HG03175 (cell line): ENCODE measurements around the gene CEP170.

Experiments
- ATAC-seq: cut with Tn5 transposase; IDR thresholded peaks from one replicate; pipeline ENCODE4 v1.9.1; 2021; ENCODE audit warnings: mild to moderate bottlenecking, moderate library complexity; ENCODE audit not compliant: unreplicated experiment

CEP170 gene

GRCh38 chr1:243254927-243255790 is at the start of gene CEP170:
Gene CEP170 (minus strand): TSS chr1:243255281. CDS start chr1:243225280, 30,001 bp downstream.
- ATAC-seq = peak; percentile 56

DNA sequence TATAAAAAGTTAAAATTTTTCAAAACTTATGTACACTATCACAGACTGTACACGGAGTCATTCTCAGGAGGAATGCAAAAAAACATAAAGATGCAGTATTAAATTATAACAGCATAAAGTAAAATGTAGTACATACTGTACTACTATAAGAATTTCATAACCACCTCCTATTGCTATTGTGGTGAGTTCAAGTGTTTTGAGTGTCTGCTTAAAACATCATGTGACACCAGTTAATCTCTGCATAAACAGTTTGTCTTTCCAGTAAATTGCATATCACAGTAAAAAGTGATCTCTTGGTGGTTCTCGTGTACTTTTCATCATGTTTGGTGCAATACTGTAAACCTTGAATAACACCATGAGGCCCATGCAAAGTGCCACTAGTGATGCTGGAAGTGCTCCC is 46.0 kb upstream of the CEP170 start:
- no peak for ATAC-seq

DNA sequence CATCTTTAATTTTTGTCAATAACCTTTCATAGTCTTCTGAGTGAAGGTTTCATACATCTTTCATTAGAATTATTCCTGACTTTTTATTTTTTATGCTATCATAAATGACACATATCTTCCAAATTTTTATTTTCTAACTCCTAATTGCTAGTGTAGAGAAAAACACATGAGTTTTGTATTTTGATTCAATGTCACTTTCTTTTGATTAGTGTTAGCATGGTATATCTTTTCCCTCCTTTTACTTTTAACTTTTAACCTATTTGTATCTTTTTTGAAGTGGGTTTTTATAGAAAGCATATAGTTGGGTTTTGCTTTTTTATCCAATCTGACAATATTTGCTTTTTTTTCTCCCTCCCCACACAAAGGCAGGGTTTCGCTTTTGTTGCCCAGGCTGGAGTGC is 44.0 kb upstream of the CEP170 start:
- ATAC-seq = no peak

GRCh38 chr1:243294723-243295121 is 39.6 kb upstream of the CEP170 start:
- no peak for ATAC-seq

DNA sequence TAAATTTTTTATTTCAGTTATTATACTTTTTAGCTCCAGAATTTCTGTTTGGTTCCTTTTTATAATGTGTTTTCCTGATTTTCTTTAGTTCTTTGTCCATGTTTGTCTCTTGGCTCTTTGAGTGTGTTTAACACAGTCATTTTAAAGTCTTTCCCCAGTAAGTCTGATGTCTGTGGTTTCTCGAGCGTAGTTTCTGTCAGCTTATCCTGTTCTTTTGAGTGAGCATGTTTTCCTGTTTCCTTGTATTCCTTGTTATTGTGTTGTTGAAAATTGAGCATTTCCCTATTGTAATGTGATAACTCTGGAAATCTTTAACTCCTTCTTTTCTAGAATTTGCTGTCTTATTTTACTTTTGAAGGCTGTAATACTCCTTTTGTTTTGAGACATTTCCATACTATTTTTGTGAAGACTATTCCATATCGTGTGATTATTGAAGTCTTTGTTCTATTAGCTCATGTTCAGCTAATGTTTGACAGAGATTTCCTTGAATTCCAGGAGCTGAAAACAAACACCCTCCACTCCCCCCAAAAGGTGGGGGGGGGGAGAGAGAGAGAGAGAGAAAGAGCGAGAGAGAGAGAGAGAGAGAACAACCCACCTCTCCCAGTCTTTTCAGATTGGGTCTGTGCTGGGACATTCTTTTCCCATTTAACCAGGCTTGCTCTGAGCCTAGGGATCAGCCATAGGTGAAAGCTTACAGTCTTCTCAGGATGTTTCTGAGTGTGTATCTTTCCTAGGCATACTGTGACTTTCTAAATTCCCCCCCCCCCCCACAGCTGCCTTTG is 39.1 kb upstream of the CEP170 start:
- ATAC-seq = no peak

- ATAC-seq = no peak
Observed at GRCh38 chr1:243292117-243292516, 37.0 kb upstream of the CEP170 start.

GRCh38 chr1:243291292-243291691 is 36.2 kb upstream of the CEP170 start:
- ATAC-seq = no peak

GRCh38 chr1:243288062-243288461 is 33.0 kb upstream of the CEP170 start:
- no peak for ATAC-seq

DNA sequence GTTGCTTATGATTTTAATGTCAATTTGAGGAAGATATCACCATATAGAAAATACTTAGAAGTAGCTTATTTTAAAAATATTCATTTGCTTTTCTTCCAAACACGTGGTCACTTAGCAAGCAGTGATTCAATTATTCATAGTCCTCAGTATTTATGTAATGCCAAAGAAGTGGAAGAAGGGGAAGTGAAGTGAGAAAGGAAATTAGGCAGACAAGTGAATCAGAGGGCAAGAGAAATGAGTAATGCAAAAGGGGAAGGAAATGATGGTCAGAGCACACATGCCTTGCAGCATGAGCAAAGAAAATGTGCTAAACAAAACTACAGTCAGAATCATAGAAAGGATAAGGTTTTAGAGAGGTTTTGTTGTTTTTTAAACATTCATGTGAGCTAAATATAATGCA is 32.6 kb upstream of the CEP170 start:
- ATAC-seq = peak; percentile 98

GRCh38 chr1:243287123-243287460 is 32.0 kb upstream of the CEP170 start:
- no peak for ATAC-seq

GRCh38 chr1:243286409-243287122 is 31.5 kb upstream of the CEP170 start:
- ATAC-seq = no peak

- no peak for ATAC-seq
Observed at GRCh38 chr1:243281672-243282071, 26.6 kb upstream of the CEP170 start.

DNA sequence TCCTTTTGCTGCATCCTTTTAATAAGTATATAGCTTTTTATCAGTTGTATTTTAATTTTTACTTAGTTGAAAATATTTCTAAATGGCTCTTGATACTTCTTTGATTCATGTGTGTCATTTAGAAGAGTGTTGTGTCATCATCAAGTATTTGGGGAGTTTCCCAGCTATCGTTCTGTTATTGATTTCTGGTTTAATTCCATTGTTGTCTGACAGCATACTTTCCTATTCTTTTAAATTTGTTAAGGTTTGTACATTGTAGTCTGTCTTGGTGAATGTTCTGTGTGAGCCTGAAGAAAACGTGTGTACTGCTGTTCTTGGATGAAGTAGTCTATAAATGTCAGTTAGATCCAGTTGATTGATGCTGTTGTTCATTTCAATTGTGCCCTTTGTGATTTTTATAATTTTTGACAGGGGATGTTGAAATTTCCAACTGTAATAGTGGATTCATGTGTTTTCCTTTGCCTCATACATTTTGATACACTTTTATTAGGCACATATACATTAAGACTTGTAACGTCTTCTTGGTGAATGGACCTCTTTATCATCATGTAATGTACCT is 25.6 kb upstream of the CEP170 start:
- no peak for ATAC-seq

DNA sequence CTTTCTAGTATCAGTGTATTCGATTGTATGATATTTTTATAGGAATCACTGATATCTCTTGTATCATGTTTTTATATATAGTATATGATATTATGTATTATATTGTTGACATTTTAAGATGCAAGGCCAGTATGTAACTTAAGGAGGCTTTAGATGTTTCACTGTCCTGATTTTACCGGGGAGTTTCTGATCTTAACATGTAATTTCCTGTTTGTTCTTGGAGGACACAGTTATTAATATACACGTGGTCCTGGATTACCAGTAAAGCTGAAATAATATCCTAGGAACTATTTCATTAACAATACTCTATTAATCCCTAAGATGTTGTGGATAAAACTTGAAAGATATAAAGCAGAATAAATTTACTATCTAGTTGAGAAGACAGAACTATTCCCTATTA is 20.2 kb upstream of the CEP170 start:
- ATAC-seq = no peak

DNA sequence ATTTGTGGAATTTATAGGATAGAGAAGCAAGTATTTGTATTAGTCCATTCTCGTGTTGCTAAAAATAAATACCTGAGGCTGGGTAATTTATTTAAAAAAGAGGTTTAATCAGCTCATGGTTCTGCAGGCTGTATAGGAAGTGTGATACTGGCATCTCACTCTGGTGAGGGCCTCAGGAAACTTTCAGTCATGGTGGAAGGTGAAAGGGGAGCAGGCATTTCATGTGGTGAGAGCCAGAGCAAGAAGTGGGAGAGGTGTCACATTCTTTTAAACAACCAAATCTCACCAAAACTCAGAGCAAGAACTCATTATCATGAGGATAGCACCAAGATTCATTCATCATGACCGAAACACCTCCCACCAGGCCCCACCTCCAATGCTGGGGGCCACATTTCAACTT is 18.9 kb upstream of the CEP170 start:
- no peak for ATAC-seq

- ATAC-seq = no peak
Observed at GRCh38 chr1:243273506-243273905, 18.4 kb upstream of the CEP170 start.

DNA sequence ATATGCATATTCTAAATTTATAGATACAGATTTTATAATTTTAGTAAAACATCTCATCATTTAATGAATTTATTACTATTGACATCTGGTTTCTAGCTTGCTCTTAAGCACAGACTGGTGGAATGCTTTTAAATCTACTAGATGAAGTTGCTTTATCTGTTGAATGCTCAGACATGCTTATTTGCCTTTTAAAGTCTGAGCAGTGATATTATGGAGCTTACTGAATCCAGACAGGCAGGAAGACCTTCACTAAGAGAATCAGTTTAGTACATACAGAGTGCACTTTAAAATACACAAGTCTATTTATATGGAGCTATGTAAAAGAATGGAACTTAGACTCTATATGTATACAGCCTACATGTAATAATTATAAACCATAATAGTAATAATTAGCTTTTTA is 17.3 kb upstream of the CEP170 start:
- no peak for ATAC-seq

- ATAC-seq = no peak
Observed at GRCh38 chr1:243271996-243272395, 16.9 kb upstream of the CEP170 start.

- no peak for ATAC-seq
Observed at GRCh38 chr1:243270097-243270864, 15.2 kb upstream of the CEP170 start.

DNA sequence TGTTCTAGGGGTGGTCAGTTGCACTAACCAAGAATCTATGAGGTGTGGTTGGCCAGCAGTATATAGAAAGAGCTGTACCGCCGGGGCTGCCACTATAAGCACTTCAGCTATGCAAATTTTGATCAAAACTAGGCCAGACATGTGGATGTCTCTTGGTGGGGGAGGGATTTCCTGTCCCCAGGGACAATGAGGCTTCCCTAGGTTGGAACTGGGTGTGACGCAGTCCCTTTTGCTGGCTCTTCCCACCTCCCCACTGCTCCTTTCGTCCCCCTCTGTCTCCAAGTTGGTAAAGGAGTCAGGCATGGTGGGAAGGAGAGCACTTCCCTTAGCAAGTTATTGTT is 14.3 kb upstream of the CEP170 start:
- peak; percentile 72 for ATAC-seq
